OCI-LY3 (cell line): ENCODE data around the gene STX1A.

Source experiments
- H2AFZ ChIP-seq: fragments of 200-600, 300-600 bp; shearing (Covaris generic); 2 replicates; pipeline ENCODE4 v1.6.0; 2014; ENCODE audit warnings: antibody characterized with exemption, low read depth, low read length
- H3K27ac ChIP-seq: fragments of 200-600, 300-600 bp; sonication (generic); 2 replicates; pipeline ENCODE4 v1.5.1; 2014; ENCODE audit warnings: mild to moderate bottlenecking, low read length, moderate library complexity, mixed read lengths
- H3K27me3 ChIP-seq: fragments of 200-600, 300-600 bp; sonication (generic); 2 replicates; pipeline ENCODE4 v1.6.1; 2014; ENCODE audit warnings: low read depth, low read length, mixed read lengths
- H3K36me3 ChIP-seq: fragments of 200-600, 300-600 bp; sonication (generic); replicated peaks from 2 replicates; pipeline ENCODE3; 2014; ENCODE audit warnings: low read depth, low read length, mixed read lengths
- H3K4me1 ChIP-seq: fragments of 300-600, 200-600 bp; sonication (generic); 2 replicates; pipeline ENCODE4 v1.6.1; 2014; ENCODE audit warnings: low read length, mixed read lengths
- H3K4me2 ChIP-seq: fragments of 200-600, 300-600 bp; sonication (generic); 2 replicates; pipeline ENCODE4 v1.6.1; 2014; ENCODE audit warnings: low read length, mixed read lengths
- H3K4me3 ChIP-seq: fragments of 300-600, 200-600 bp; sonication (generic); 2 replicates; pipeline ENCODE4 v1.5.1; 2014; ENCODE audit warnings: antibody characterized with exemption, mild to moderate bottlenecking, low read length, moderate library complexity
- H3K79me2 ChIP-seq: fragments of 300-600, 200-600 bp; shearing (Covaris generic); 2 replicates; pipeline ENCODE4 v1.6.1; 2014; ENCODE audit warnings: mild to moderate bottlenecking, low read length, mixed read lengths
- H3K9ac ChIP-seq: fragments of 300-600, 200-600 bp; shearing (Covaris generic); 2 replicates; pipeline ENCODE4 v1.6.0; 2014; ENCODE audit warnings: mild to moderate bottlenecking, low read length, moderate library complexity
- H3K9me3 ChIP-seq: fragments of 200-600, 300-600 bp; shearing (Covaris generic); 2 replicates; pipeline ENCODE4 v1.6.1; 2014; ENCODE audit warnings: low read length, mixed read lengths; ENCODE audit not compliant: insufficient read depth
- H4K20me1 ChIP-seq: fragments of 200-600, 300-600 bp; sonication (generic); 2 replicates; pipeline ENCODE4 v1.6.1; 2016; ENCODE audit warnings: low read length, mixed read lengths; ENCODE audit not compliant: insufficient read depth
- CTCF ChIP-seq: fragments of 200-600, 300-600 bp; sonication (generic); IDR thresholded peaks from 2 replicates; pipeline ENCODE4 v1.5.1; 2014; ENCODE audit warnings: antibody characterized with exemption, low read length, low read depth
- EZH2phosphoT487 ChIP-seq: fragments of 200-600 bp; shearing (Covaris generic); IDR thresholded peaks from 2 replicates; pipeline ENCODE4 v1.6.1; 2018; ENCODE audit warnings: antibody characterized with exemption, mixed run types, low read depth

STX1A gene

GRCh38 chr7:73738220-73738611, 18.7 kb upstream of the STX1A start:
- Histone ChIP-seq H3K4me1 (peaks cover 25% of the 10 kb centered on the region), H3K9me3 (no peaks in the 10 kb centered on the region), H3K27ac (peak overlapping the region; percentile 58), H3K4me3 (peak overlapping the region; percentile 77), H3K36me3 (peaks cover 9% of the 10 kb centered on the region), H3K4me2 (peak overlapping the region; percentile 82), H2AFZ (peak overlapping the region; percentile 51; the same call in 1 of the 2 replicates), H3K79me2 (peaks cover 6% of the 10 kb centered on the region; the same call in 1 of the 2 replicates), H3K27me3 (no peaks in the 10 kb centered on the region), H4K20me1 (peaks cover 6% of the 10 kb centered on the region), H3K9ac (peak overlapping the region; percentile 92)
- TF ChIP-seq CTCF (no peak), EZH2phosphoT487 (no peak)

DNA sequence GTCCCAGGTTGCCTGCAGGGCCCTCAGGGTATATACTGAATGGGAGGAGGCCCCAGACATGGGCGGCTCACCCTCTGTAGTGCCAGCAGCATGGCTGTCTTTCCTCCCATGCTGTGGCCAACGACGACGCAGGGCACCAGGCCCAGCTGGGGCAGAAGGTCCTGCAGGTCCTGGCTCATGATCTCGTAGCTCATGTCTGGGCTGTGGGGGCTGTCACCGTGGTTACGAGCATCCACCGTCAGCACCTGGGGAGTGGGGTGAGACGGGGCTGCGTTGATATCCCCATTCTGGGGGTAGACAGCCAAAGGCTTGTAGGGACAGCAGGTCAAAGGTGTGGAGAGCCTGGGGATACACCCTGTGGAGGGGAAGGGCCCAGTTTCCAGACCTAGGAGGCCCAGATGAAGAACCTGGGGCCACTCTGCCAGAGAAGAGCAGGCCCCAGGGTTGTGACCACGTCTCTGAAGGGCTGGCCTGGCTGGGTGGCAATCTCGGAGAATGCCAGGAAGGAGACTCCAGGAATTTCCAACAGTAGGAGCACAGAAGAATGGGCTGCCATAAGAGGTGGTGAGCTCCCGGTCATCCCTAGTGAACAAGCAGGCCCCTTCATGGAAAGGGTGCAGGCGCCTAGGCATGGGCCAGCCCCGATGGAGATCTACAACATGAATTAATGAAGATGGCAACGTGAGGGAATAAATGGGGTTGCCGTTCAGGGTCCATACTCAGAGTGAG, 18.2 kb upstream of the STX1A start:
- Histone ChIP-seq H3K4me3 (peak overlapping the region; percentile 77), H3K27me3 (no peaks in the 10 kb centered on the region), H3K79me2 (peaks cover 6% of the 10 kb centered on the region; the same call in 1 of the 2 replicates), H4K20me1 (peaks cover 6% of the 10 kb centered on the region), H3K27ac (no peak overlapping the region), H2AFZ (no peak overlapping the region), H3K9ac (no peak overlapping the region; the same call in 1 of the 2 replicates), H3K36me3 (peaks cover 9% of the 10 kb centered on the region), H3K4me1 (peaks cover 19% of the 10 kb centered on the region), H3K9me3 (no peaks in the 10 kb centered on the region), H3K4me2 (peak overlapping the region; percentile 82)
- TF ChIP-seq CTCF, result no peak
- TF ChIP-seq EZH2phosphoT487, result no peak

DNA sequence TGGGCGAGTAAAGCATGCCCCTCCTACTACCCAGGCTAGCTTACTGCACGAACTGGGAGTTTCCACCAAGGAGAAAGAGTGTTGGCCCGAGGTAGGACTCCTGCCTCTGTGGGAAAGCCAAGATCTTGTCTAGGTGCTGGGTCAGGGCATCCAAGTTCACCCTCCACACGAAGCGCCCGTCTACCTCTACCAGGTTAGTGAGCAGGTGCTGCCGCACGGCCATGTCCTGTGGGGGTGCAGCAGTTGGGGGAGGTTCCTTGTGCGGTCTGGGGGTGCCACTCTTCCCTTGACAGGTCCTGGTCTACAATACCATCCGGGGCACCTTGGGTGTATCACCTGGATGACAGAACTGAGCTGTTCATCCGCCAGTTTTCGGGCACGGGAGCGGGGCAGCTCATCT, 17.4 kb upstream of the STX1A start:
- Histone ChIP-seq H3K79me2 (peaks cover 6% of the 10 kb centered on the region; the same call in 1 of the 2 replicates), H3K9ac (no peak overlapping the region), H3K4me2 (no peak overlapping the region), H4K20me1 (peaks cover 6% of the 10 kb centered on the region), H3K4me3 (no peak overlapping the region), H2AFZ (no peak overlapping the region), H3K9me3 (no peaks in the 10 kb centered on the region), H3K27ac (no peak overlapping the region), H3K36me3 (peaks cover 9% of the 10 kb centered on the region), H3K27me3 (no peaks in the 10 kb centered on the region), H3K4me1 (peaks cover 11% of the 10 kb centered on the region)
- no peak for TF ChIP-seq CTCF

- no peak overlapping the region for H3K4me3 ChIP-seq
- TF ChIP-seq CTCF (no peak), EZH2phosphoT487 (no peak)
- no peak overlapping the region for H3K4me2 ChIP-seq
- no peak overlapping the region for H2AFZ ChIP-seq
- H3K27ac ChIP-seq, result no peak overlapping the region
- peaks cover 5% of the 10 kb centered on the region for H3K4me1 ChIP-seq
- peaks cover 6% of the 10 kb centered on the region for H4K20me1 ChIP-seq
- H3K27me3 ChIP-seq, result no peaks in the 10 kb centered on the region
- no peak overlapping the region for H3K9ac ChIP-seq
- peaks cover 9% of the 10 kb centered on the region for H3K36me3 ChIP-seq
- no peaks in the 10 kb centered on the region for H3K9me3 ChIP-seq
- H3K79me2 ChIP-seq, result peaks cover 6% of the 10 kb centered on the region; the same call in 1 of the 2 replicates
These were observed 16.0 kb upstream of the STX1A start for GRCh38 chr7:73735528-73735905.
